ENCODE measurements around the gene SOX11. TPM values are rescaled to one million over a fixed set of nuclear protein-coding genes. Genes with fewer than 3 reads are reported as not detected.

Gene SOX11
- polyA plus RNA-seq, 1 donor (not counting 4 experiments of a cell fraction or from before 2014, with no cell fraction given) = not detected

- H3K4me3 ChIP-seq (ENCODE audit: control insufficient read depth in 2 of 3, extremely low read depth in 1 of 3, insufficient read depth in 2 of 3, low read depth in 1 of 3, low read length in 3 of 3) = no peak overlapping the region
- no peaks in the 10 kb centered on the region for H3K9me1 ChIP-seq (ENCODE audit: control insufficient read depth, extremely low read depth, insufficient read depth, low read length)
- no peak overlapping the region for H3K9ac ChIP-seq (ENCODE audit: control insufficient read depth, extremely low read depth, insufficient read depth, low read length)
- H3K27ac ChIP-seq (ENCODE audit: control insufficient read depth, insufficient read depth, low read length) = no peak overlapping the region
- no peak for FAIRE-seq
- H3K36me3 ChIP-seq (ENCODE audit: control insufficient read depth in 2 of 2, extremely low read depth in 1 of 2, insufficient read depth in 2 of 2, low read length in 2 of 2) = no peaks in the 10 kb centered on the region
- H3K79me2 ChIP-seq (ENCODE audit: control insufficient read depth, insufficient read depth, low read length) = no peaks in the 10 kb centered on the region
- dilution Hi-C loops (cut with MboI; ENCODE audit: extremely low pct_ligation_motif_present, low sequenced_read_pairs) = no loop called here
- no peaks in the 10 kb centered on the region for H3K4me1 ChIP-seq (ENCODE audit: control insufficient read depth, extremely low read depth, insufficient read depth, low read length)
- no peak overlapping the region for H2AFZ ChIP-seq (ENCODE audit: control insufficient read depth, low read length)
- no peaks in the 10 kb centered on the region for H4K20me1 ChIP-seq (ENCODE audit: control insufficient read depth, extremely low read depth, insufficient read depth, low read length)
- H3K27me3 ChIP-seq (ENCODE audit: control insufficient read depth, extremely low read depth, insufficient read depth, low read length) = no peaks in the 10 kb centered on the region
- no peak overlapping the region for H3K4me2 ChIP-seq (ENCODE audit: control insufficient read depth, extremely low read depth, insufficient read depth, low read depth, low read length)
- peaks cover 5% of the 10 kb centered on the region for H3K9me3 ChIP-seq (ENCODE audit: control insufficient read depth, low read depth, low read length)
- DNase-seq (ENCODE audit: low read depth, low spot score) = no peak
- TF ChIP-seq EZH2 (IDR thresholded peaks at IDR 0.05; ENCODE audit: low read length) = no peak
- TF ChIP-seq, protein P1, sequence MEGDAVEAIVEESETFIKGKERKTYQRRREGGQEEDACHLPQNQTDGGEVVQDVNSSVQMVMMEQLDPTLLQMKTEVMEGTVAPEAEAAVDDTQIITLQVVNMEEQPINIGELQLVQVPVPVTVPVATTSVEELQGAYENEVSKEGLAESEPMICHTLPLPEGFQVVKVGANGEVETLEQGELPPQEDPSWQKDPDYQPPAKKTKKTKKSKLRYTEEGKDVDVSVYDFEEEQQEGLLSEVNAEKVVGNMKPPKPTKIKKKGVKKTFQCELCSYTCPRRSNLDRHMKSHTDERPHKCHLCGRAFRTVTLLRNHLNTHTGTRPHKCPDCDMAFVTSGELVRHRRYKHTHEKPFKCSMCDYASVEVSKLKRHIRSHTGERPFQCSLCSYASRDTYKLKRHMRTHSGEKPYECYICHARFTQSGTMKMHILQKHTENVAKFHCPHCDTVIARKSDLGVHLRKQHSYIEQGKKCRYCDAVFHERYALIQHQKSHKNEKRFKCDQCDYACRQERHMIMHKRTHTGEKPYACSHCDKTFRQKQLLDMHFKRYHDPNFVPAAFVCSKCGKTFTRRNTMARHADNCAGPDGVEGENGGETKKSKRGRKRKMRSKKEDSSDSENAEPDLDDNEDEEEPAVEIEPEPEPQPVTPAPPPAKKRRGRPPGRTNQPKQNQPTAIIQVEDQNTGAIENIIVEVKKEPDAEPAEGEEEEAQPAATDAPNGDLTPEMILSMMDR (optimal IDR thresholded peaks at IDR 0.05 in 1 of 3, IDR thresholded peaks at IDR 0.05 in 1 of 3, conservative IDR thresholded peaks at IDR 0.05 in 1 of 3; ENCODE audit: extremely low read depth in 1 of 3, insufficient read depth in 2 of 3, low read length in 3 of 3) = no peak
Observed at GRCh38 chr2:5736050-5736449, 43.9 kb downstream of the SOX11 start.

GRCh38 chr2:5736886-5737285 lies 44.7 kb downstream of the SOX11 start:
- H3K27ac ChIP-seq (ENCODE audit: control insufficient read depth, insufficient read depth, low read length) = no peak overlapping the region
- no peaks in the 10 kb centered on the region for H3K4me1 ChIP-seq (ENCODE audit: control insufficient read depth, extremely low read depth, insufficient read depth, low read length)
- H3K4me2 ChIP-seq (ENCODE audit: control insufficient read depth, extremely low read depth, insufficient read depth, low read depth, low read length) = no peak overlapping the region
- FAIRE-seq (no peak), DNase-seq (ENCODE audit: low read depth, low spot score) (no peak)
- H3K36me3 ChIP-seq (ENCODE audit: control insufficient read depth in 2 of 2, extremely low read depth in 1 of 2, insufficient read depth in 2 of 2, low read length in 2 of 2) = no peaks in the 10 kb centered on the region
- H3K79me2 ChIP-seq (ENCODE audit: control insufficient read depth, insufficient read depth, low read length) = no peaks in the 10 kb centered on the region
- H2AFZ ChIP-seq (ENCODE audit: control insufficient read depth, low read length) = no peak overlapping the region
- no peak overlapping the region for H3K4me3 ChIP-seq (ENCODE audit: control insufficient read depth in 2 of 3, extremely low read depth in 1 of 3, insufficient read depth in 2 of 3, low read depth in 1 of 3, low read length in 3 of 3)
- H3K9ac ChIP-seq (ENCODE audit: control insufficient read depth, extremely low read depth, insufficient read depth, low read length) = no peak overlapping the region
- H3K9me1 ChIP-seq (ENCODE audit: control insufficient read depth, extremely low read depth, insufficient read depth, low read length) = no peaks in the 10 kb centered on the region
- H3K27me3 ChIP-seq (ENCODE audit: control insufficient read depth, extremely low read depth, insufficient read depth, low read length) = no peaks in the 10 kb centered on the region
- H4K20me1 ChIP-seq (ENCODE audit: control insufficient read depth, extremely low read depth, insufficient read depth, low read length) = no peaks in the 10 kb centered on the region
- TF ChIP-seq EZH2 (IDR thresholded peaks at IDR 0.05; ENCODE audit: low read length) = no peak
- TF ChIP-seq, protein P1 (optimal IDR thresholded peaks at IDR 0.05 in 1 of 3, IDR thresholded peaks at IDR 0.05 in 1 of 3, conservative IDR thresholded peaks at IDR 0.05 in 1 of 3; ENCODE audit: extremely low read depth in 1 of 3, insufficient read depth in 2 of 3, low read length in 3 of 3) = no peak
- peaks cover 7% of the 10 kb centered on the region for H3K9me3 ChIP-seq (ENCODE audit: control insufficient read depth, low read depth, low read length)
- dilution Hi-C loops (cut with MboI; ENCODE audit: extremely low pct_ligation_motif_present, low sequenced_read_pairs) = no loop called here

Data from keratinocyte (primary cell).